B cell (primary cell): ENCODE data around the gene SDK2. TPM values are rescaled to one million over a fixed set of nuclear protein-coding genes. Genes with fewer than 3 reads are reported as not detected.

Source experiments
- ATAC-seq: fragments of 200-7000 bp; cut with Tn5 transposase; one replicate; pipeline ENCODE4 v1.10.0; 2021; ENCODE audit warnings: low read depth, mild to moderate bottlenecking, moderate number of reproducible peaks, moderate library complexity
- CTCF ChIA-PET: fragments of 350-600 bp; sonication (Branson Sonifier 250); formaldehyde crosslinking; loops from one replicate; lab custom pipeline; 2021; ENCODE audit warnings: antibody characterized with exemption, inconsistent platforms; lab: Charles Lee
- POLR2A ChIA-PET: fragments of 350-600 bp; sonication (Branson Sonifier 250); formaldehyde crosslinking; loops from one replicate; lab custom pipeline; 2021; ENCODE audit warnings: antibody characterized with exemption; lab: Charles Lee
- DNase-seq: peaks from one replicate; pipeline ENCODE4 v3.0.0; 2013
- H2AFZ ChIP-seq: 2 replicates; pipeline ENCODE4 v1.6.1; 2012; ENCODE audit warnings: mild to moderate bottlenecking, low read depth, low read length; ENCODE audit not compliant: insufficient read depth, poor library complexity, severe bottlenecking
- H3K27ac ChIP-seq, 2 donors: 1 replicate in 1 of 2; 2 replicates in 1 of 2; pipeline ENCODE4 v1.5.1; 2012 to 2013; ENCODE audit warnings: low read length in 2 of 2, mild to moderate bottlenecking in 2 of 2, moderate library complexity in 1 of 2
- H3K27me3 ChIP-seq, 4 experiments: fragments of 200-600 bp in 1 of 4; sonication (generic) in 1 of 4; replicated peaks in 1 of 4; 1 replicate in 2 of 4; 2 replicates in 2 of 4; pipeline versions ENCODE4 v1.6.1 to v1.7.0; 2013 to 2016; ENCODE audit warnings: low read length in 3 of 4, mild to moderate bottlenecking in 2 of 4, mixed read lengths in 1 of 4, moderate library complexity in 1 of 4; ENCODE audit not compliant: insufficient read depth in 4 of 4, control insufficient read depth in 3 of 4; ENCODE audit errors: control extremely low read depth in 1 of 4
- H3K36me3 ChIP-seq, 2 experiments: replicated peaks in 1 of 2; 1 replicate in 1 of 2; 2 replicates in 1 of 2; pipeline versions ENCODE4 v1.6.1 to v1.7.1; 2013; ENCODE audit warnings: low read length in 1 of 2; ENCODE audit not compliant: insufficient read depth in 2 of 2, control insufficient read depth in 1 of 2; ENCODE audit errors: control extremely low read depth in 1 of 2, extremely low read depth in 1 of 2
- H3K4me1 ChIP-seq, 2 donors: fragments of 200-600 bp in 1 of 2; sonication (generic) in 1 of 2; 1 replicate in 1 of 2; 2 replicates in 1 of 2; pipeline versions ENCODE4 v1.5.1 to v1.6.1; 2013 to 2017; ENCODE audit warnings: low read length in 2 of 2; ENCODE audit not compliant: control insufficient read depth in 2 of 2, insufficient read depth in 2 of 2
- H3K4me2 ChIP-seq: replicated peaks from 2 replicates; pipeline ENCODE3; 2012; ENCODE audit warnings: mild to moderate bottlenecking, low read depth, low read length; ENCODE audit not compliant: poor library complexity, severe bottlenecking
- H3K4me3 ChIP-seq, 5 experiments: fragments of 200-600 bp in 1 of 5; sonication (generic) in 1 of 5; 1 replicate in 3 of 5; 2 replicates in 2 of 5; pipeline versions ENCODE4 v1.5.1 to v1.7.0; 2011 to 2016; ENCODE audit warnings: low read length in 4 of 5, mild to moderate bottlenecking in 4 of 5, low read depth in 2 of 5, control low read depth in 1 of 5, moderate library complexity in 1 of 5; ENCODE audit not compliant: insufficient read depth in 1 of 5; ENCODE audit errors: control extremely low read depth in 1 of 5, extremely low read depth in 1 of 5
- H3K79me2 ChIP-seq: fragments of 200-600 bp; sonication (generic); one replicate; pipeline ENCODE4 v1.6.0; 2016; ENCODE audit warnings: low read length; ENCODE audit not compliant: control insufficient read depth, insufficient read depth
- H3K9ac ChIP-seq: fragments of 200-600 bp; sonication (generic); 2 replicates; pipeline ENCODE4 v1.6.1; 2017; ENCODE audit warnings: mild to moderate bottlenecking, low read length, moderate library complexity
- H3K9me3 ChIP-seq, 3 donors: one replicate each; pipeline versions ENCODE4 v1.6.1 to v1.7.1; 2013; ENCODE audit warnings: low read length in 2 of 3; ENCODE audit not compliant: control insufficient read depth in 2 of 3, insufficient read depth in 1 of 3; ENCODE audit errors: control extremely low read depth in 1 of 3
- H4K20me1 ChIP-seq: 2 replicates; pipeline ENCODE4 v1.6.0; 2012; ENCODE audit warnings: mild to moderate bottlenecking, low read length; ENCODE audit not compliant: insufficient read depth, control insufficient read depth, poor library complexity, severe bottlenecking
- H3K27ac Mint-ChIP-seq: one replicate; pipeline ENCODE4 v1.8.0; 2021; ENCODE audit warnings: mixed read lengths
- H3K27me3 Mint-ChIP-seq: one replicate; pipeline ENCODE4 v1.8.0; 2021; ENCODE audit warnings: mixed read lengths
- H3K4me1 Mint-ChIP-seq: one replicate; pipeline ENCODE4 v1.8.0; 2021; ENCODE audit warnings: mixed read lengths
- H3K4me3 Mint-ChIP-seq: one replicate; pipeline ENCODE4 v1.8.0; 2021; ENCODE audit warnings: mixed read lengths
- H3K9me3 Mint-ChIP-seq: one replicate; pipeline ENCODE4 v1.8.0; 2022; ENCODE audit warnings: mixed read lengths; ENCODE audit not compliant: insufficient read depth
- EZH2 ChIP-seq: IDR thresholded peaks from 2 replicates; pipeline ENCODE4 v1.6.1; 2012; ENCODE audit warnings: borderline replicate concordance, low read depth, mild to moderate bottlenecking, moderate library complexity, low read length; ENCODE audit not compliant: insufficient read depth, poor library complexity, severe bottlenecking
- WGBS: methylation state at CpG from one replicate; pipeline ENCODE4 v1.1.5; 2013; ENCODE audit warnings: missing lambda C conversion rate; ENCODE audit not compliant: insufficient coverage; 5-methylcytosine and 5-hydroxymethylcytosine counted together
- intact Hi-C: fragments of 100-400 bp; cut with micrococcal nuclease; formaldehyde crosslinking; loops from one replicate; pipeline ENCODE4 v1.10.0; 2022
- polyA plus RNA-seq: library from polyadenylated mRNA; depleted of rRNA; stranded (reverse); fragments of >200 nt; gene quantifications from 2 replicates; pipeline ENCODE4 v1.2.3, GENCODE V29; 2012
- total RNA-seq, 2 donors: library from RNA; stranded (reverse); fragments of 120-200 nt in 1 of 2; gene quantifications; 1 replicate in 1 of 2; 2 replicates in 1 of 2; pipeline versions ENCODE4 v1.2.3 to v1.2.4, GENCODE V29; 2013 to 2022
- TF ChIP-seq, protein P1 (sequence below): fragments of 200-600 bp; IDR thresholded peaks from one replicate; pipeline ENCODE4 v1.8.0; 2022; ENCODE audit warnings: antibody characterized with exemption, mild to moderate bottlenecking

The SDK2 gene
- total and polyA plus RNA-seq, 2 donors (not counting 1 experiment from before 2014, with no cell fraction given) = 3.2 to 13.0 TPM

DNA sequence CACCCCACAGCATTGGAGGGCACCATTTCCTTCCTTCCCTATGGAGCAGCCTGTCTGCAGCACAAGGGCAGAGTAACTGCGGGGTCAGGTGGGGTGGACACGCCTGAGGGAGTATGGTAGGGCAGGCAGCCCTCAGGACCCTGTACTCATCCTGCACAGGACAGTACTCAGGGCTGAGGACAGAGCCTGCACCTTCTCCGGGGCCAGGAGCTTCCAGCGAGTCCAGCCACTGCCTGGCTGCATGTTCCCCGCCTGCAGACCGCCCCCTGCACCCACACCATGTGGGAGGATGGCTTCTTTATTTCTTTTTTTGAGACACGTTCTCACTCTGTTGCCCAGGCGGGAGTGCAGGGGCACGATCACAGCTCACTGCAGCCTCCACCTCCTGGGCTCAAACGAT, 284.9 kb downstream of the SDK2 start:
- Mint-ChIP-seq H3K4me1 (no peaks in the 10 kb centered on the region), H3K9me3 (no peaks in the 10 kb centered on the region), H3K27ac (no peak overlapping the region), H3K27me3 (no peaks in the 10 kb centered on the region), H3K4me3 (no peak overlapping the region)
- H3K79me2 ChIP-seq = no peaks in the 10 kb centered on the region
- no peak overlapping the region for H3K9ac ChIP-seq
- intact Hi-C loops = no loop called here
- no peaks in the 10 kb centered on the region for H3K36me3 ChIP-seq
- WGBS = 94% methylated on average over 2 of the region's 10 CpGs
- ATAC-seq = no peak
- no peaks in the 10 kb centered on the region for H3K9me3 ChIP-seq
- CTCF ChIA-PET = no interaction called here
- no peak overlapping the region for H3K4me3 ChIP-seq
- no peak overlapping the region for H2AFZ ChIP-seq
- no peak for TF ChIP-seq EZH2
- TF ChIP-seq, protein P1, sequence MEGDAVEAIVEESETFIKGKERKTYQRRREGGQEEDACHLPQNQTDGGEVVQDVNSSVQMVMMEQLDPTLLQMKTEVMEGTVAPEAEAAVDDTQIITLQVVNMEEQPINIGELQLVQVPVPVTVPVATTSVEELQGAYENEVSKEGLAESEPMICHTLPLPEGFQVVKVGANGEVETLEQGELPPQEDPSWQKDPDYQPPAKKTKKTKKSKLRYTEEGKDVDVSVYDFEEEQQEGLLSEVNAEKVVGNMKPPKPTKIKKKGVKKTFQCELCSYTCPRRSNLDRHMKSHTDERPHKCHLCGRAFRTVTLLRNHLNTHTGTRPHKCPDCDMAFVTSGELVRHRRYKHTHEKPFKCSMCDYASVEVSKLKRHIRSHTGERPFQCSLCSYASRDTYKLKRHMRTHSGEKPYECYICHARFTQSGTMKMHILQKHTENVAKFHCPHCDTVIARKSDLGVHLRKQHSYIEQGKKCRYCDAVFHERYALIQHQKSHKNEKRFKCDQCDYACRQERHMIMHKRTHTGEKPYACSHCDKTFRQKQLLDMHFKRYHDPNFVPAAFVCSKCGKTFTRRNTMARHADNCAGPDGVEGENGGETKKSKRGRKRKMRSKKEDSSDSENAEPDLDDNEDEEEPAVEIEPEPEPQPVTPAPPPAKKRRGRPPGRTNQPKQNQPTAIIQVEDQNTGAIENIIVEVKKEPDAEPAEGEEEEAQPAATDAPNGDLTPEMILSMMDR = no peak
- H3K27me3 ChIP-seq = no peaks in the 10 kb centered on the region
- no peaks in the 10 kb centered on the region for H3K4me1 ChIP-seq
- H3K4me2 ChIP-seq = no peak overlapping the region
- H4K20me1 ChIP-seq = no peaks in the 10 kb centered on the region
- DNase-seq = no peak
- H3K27ac ChIP-seq = no peak overlapping the region
- POLR2A ChIA-PET = no interaction called here

DNA sequence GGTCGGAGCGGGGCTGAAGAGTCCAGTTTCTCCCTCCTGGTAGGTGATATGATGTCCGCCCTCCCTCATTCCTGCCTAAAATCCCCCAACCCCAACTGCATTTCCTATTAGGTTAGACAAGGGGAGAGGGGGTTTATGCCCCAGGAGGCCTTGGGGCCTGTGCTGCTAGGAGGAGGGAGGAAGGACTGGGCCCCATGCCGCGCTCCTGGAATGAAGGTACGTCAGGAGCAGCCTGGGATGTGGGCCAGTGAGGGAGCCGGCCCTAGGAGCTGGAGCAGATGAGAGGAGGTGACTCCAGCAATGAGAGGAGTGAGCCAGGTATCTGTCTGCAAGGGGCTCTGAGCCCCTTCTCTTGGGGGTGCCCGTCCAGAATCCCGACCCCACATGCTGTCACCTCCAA, 285.6 kb downstream of the SDK2 start:
- TF ChIP-seq EZH2 = no peak
- TF ChIP-seq, protein P1 = no peak
- H3K79me2 ChIP-seq = no peaks in the 10 kb centered on the region
- H3K27ac ChIP-seq = no peak overlapping the region
- intact Hi-C loops = no loop called here
- ChIA-PET CTCF (interaction anchor here (1.3 kb wide), 1 partner anchor 12 kb away, joined by 5 read pairs; no protein-coding TSS in a partner anchor), POLR2A (no interaction called here)
- Mint-ChIP-seq H3K27ac (no peak overlapping the region), H3K4me1 (no peaks in the 10 kb centered on the region), H3K4me3 (no peak overlapping the region), H3K9me3 (no peaks in the 10 kb centered on the region), H3K27me3 (no peaks in the 10 kb centered on the region)
- H3K4me2 ChIP-seq = no peak overlapping the region
- no peak overlapping the region for H2AFZ ChIP-seq
- no peaks in the 10 kb centered on the region for H3K27me3 ChIP-seq
- no peak for ATAC-seq
- no peak for DNase-seq
- no peak overlapping the region for H3K4me3 ChIP-seq
- 91% methylated on average over 5 of the region's 9 CpGs for WGBS
- no peak overlapping the region for H3K9ac ChIP-seq
- H3K9me3 ChIP-seq = no peaks in the 10 kb centered on the region
- H4K20me1 ChIP-seq = no peaks in the 10 kb centered on the region
- H3K4me1 ChIP-seq = no peaks in the 10 kb centered on the region
- H3K36me3 ChIP-seq = no peaks in the 10 kb centered on the region
